Sigmoid colon (tissue), 7 donors: ENCODE measurements around the gene SOCS1. TPM values are rescaled to one million over a fixed set of nuclear protein-coding genes. Genes with fewer than 3 reads are reported as not detected.

ENCODE experiments used
- DNase-seq: peaks from one replicate; pipeline ENCODE4 v3.0.0-alpha.2; 2019
- H3K27ac ChIP-seq, 4 donors: fragments of 200-600 bp; sonication (generic); one replicate each; pipeline ENCODE4 v1.5.1; 2016 to 2019; ENCODE audit warnings: mild to moderate bottlenecking in 1 of 4
- H3K27me3 ChIP-seq, 3 donors: fragments of 200-600 bp; sonication (generic); one replicate each; pipeline ENCODE4 v1.5.1; 2019; ENCODE audit warnings: mild to moderate bottlenecking in 1 of 3
- H3K36me3 ChIP-seq, 4 donors: fragments of 200-600 bp; sonication (generic); one replicate each; pipeline ENCODE4 v1.5.1; 2016 to 2019
- H3K4me1 ChIP-seq, 4 donors: fragments of 200-600 bp; sonication (generic); one replicate each; pipeline ENCODE4 v1.5.1; 2017 to 2019
- H3K4me3 ChIP-seq, 4 donors: fragments of 200-600 bp; sonication (generic); one replicate each; pipeline ENCODE4 v1.5.1; 2017 to 2019; ENCODE audit warnings: mild to moderate bottlenecking in 2 of 4, moderate library complexity in 1 of 4
- H3K9me3 ChIP-seq, 4 donors: fragments of 200-600 bp in 3 of 4; sonication (generic) in 3 of 4; one replicate each; pipeline versions ENCODE4 v1.5.1 to v1.6.1; 2013 to 2019
- CTCF ChIP-seq, 4 experiments: fragments of 450-650 bp in 3 of 4; fragments of 200-600 bp in 1 of 4; IDR thresholded peaks; one replicate each; pipeline ENCODE4 v1.5.1; 2016 to 2019; ENCODE audit warnings: antibody characterized with exemption in 4 of 4, mild to moderate bottlenecking in 3 of 4, moderate library complexity in 2 of 4
- EP300 ChIP-seq, 4 donors: sonication (generic); formaldehyde crosslinking; IDR thresholded peaks; one replicate each; pipeline ENCODE4 v1.6.1; 2017; ENCODE audit warnings: antibody characterized with exemption in 4 of 4
- POLR2A ChIP-seq, 2 donors: fragments of 450-650 bp; IDR thresholded peaks; one replicate each; pipeline ENCODE4 v1.6.1; 2016; ENCODE audit warnings: antibody characterized with exemption in 2 of 2, mild to moderate bottlenecking in 2 of 2, moderate library complexity in 2 of 2
- POLR2AphosphoS5 ChIP-seq, 4 donors: sonication (generic); formaldehyde crosslinking; IDR thresholded peaks; one replicate each; pipeline ENCODE4 v1.6.1; 2017; ENCODE audit warnings: antibody characterized with exemption in 4 of 4
- WGBS, 2 donors: extraction: QIAGEN DNeasy Blood & Tissue Kit; methylation state at CpG; one replicate each; pipeline ENCODE4 v1.1.7; 2013; 5-methylcytosine and 5-hydroxymethylcytosine counted together
- intact Hi-C: fragments of 100-400 bp; cut with DNase I; formaldehyde crosslinking; loops from one replicate; pipeline ENCODE4 v1.15.1; 2023
- polyA plus RNA-seq, 3 donors: library from polyadenylated mRNA; stranded (reverse); fragments of 200-250 nt; gene quantifications; one replicate each; pipeline ENCODE4 v1.2.3, GENCODE V29; 2013
- total RNA-seq, 4 donors: library from RNA; depleted of rRNA; stranded (reverse); fragments of >200 nt; gene quantifications; one replicate each; pipeline ENCODE4 v1.1.0, GENCODE V29; 2016
- donor health status: healthy with polysubstance abuse.
- donor health status: Bipolar disorder and iron deficiency.
- donor health status: healthy.

The SOCS1 gene
- total and polyA plus RNA-seq, 7 donors, result 0.66 to 26.4 (median 4.3) TPM; not detected in 1

DNA sequence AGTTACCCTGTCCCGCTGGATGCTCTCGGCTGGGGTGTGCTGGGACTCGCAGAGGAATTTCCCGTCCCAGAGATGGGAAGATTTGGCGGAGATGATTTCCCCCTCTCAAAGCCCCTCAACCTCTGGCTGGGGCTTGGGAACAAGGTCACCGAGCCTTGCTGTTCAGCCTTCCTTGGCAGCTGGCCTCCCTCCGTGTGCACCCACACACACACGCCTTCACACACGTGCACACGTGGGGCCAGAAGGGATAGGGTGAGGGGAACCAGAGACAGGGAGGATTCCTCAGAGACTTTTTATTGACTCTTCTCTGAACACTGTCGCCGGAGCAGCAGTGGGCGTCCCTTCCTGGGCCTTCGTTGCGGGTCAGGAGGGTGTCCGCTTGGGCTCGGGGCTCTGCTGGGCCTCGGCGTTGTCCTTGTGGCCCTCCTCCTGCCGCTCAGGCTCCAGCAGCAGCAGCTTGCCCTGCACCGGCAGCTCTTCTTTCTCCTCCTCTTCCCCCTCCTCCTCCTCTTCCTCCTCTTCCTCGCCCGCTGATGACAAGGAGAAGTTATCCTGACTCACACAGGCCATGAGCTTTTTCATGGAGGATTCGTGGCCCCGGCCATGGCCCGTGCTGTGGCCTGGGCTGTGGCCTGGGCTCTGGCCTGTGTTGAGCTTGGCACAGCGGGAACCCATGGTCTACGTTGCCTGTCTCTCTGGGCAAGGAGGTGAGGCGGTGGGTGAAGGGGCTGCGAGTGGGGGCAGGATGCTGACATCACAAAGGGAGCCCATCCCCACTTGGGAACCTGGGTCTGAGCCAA is 17.1 kb upstream of the SOCS1 start, which contains the start of gene PRM3:
Gene PRM3 (minus strand): TSS at position 709 of the 800 bp plus-strand sequence. CDS start 34 bp downstream, at position 675.
- Histone ChIP-seq H3K27ac (no peak within 1 kb of the TSS), H3K36me3 (no peaks in the 10 kb centered on the region), H3K4me3 (no peak within 1 kb of the TSS), H3K4me1 (peaks cover 0 to 7% (median 0%) of the 10 kb centered on the region in 4 donors), H3K9me3 (no peaks in the 10 kb centered on the region), H3K27me3 (no peaks in the 10 kb centered on the region)
- TF ChIP-seq POLR2AphosphoS5 (IDR thresholded peaks at IDR 0.05) (no peak), POLR2A (IDR thresholded peaks at IDR 0.05) (no peak), EP300 (IDR thresholded peaks at IDR 0.05) (no peak), CTCF (IDR thresholded peaks at IDR 0.05) (no peak)
- DNase-seq, result no peak
- WGBS, 2 donors, result 88 to 89% methylated on average over 30 of the region's 30 CpGs
- intact Hi-C loops, result no loop called here

DNA sequence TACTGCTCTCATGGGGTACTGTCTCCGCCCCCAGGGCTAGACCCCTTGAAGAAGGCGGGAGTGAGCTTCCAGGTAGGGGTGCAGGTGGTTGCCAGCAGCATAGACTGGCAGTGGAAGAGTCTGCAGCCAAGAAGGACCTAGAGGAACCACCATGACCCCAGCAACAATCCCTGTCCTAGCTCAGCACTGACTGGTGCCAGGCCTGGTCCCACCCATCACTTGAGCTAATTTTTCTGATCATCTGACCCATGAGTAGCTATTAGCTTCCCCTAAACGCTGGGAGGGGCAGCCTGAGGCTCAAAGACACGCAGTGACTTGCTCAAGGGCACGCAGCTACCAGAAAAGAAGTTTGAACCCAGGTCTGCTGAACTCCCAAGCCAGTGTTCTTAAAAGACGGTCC is 16.5 kb upstream of the SOCS1 start:
- no peak for DNase-seq
- Histone ChIP-seq H3K4me1 (peaks cover 0 to 7% (median 0%) of the 10 kb centered on the region in 4 donors), H3K27ac (no peak overlapping the region), H3K9me3 (no peaks in the 10 kb centered on the region), H3K36me3 (no peaks in the 10 kb centered on the region), H3K4me3 (no peak overlapping the region), H3K27me3 (no peaks in the 10 kb centered on the region)
- no peak for TF ChIP-seq EP300 (IDR thresholded peaks at IDR 0.05)
- TF ChIP-seq CTCF (IDR thresholded peaks at IDR 0.05), result no peak
- TF ChIP-seq POLR2AphosphoS5 (IDR thresholded peaks at IDR 0.05), result no peak
- TF ChIP-seq POLR2A (IDR thresholded peaks at IDR 0.05), result no peak
- WGBS, 2 donors, result 88 to 89% methylated on average over 6 of the region's 6 CpGs
- intact Hi-C loops, result no loop called here

GRCh38 chr16:11271610-11272009 is 15.6 kb upstream of the SOCS1 start:
- Histone ChIP-seq H3K27me3 (no peaks in the 10 kb centered on the region), H3K27ac (no peak overlapping the region), H3K36me3 (no peaks in the 10 kb centered on the region), H3K9me3 (no peaks in the 10 kb centered on the region), H3K4me1 (peaks cover 0 to 7% (median 0%) of the 10 kb centered on the region in 4 donors), H3K4me3 (no peak overlapping the region)
- TF ChIP-seq CTCF (IDR thresholded peaks at IDR 0.05) (no peak), POLR2A (IDR thresholded peaks at IDR 0.05) (no peak), POLR2AphosphoS5 (IDR thresholded peaks at IDR 0.05) (no peak), EP300 (IDR thresholded peaks at IDR 0.05) (no peak)
- 96 to 97% methylated on average over 10 of the region's 10 CpGs for WGBS, 2 donors
- DNase-seq, result no peak
- intact Hi-C loops, result no loop called here

DNA sequence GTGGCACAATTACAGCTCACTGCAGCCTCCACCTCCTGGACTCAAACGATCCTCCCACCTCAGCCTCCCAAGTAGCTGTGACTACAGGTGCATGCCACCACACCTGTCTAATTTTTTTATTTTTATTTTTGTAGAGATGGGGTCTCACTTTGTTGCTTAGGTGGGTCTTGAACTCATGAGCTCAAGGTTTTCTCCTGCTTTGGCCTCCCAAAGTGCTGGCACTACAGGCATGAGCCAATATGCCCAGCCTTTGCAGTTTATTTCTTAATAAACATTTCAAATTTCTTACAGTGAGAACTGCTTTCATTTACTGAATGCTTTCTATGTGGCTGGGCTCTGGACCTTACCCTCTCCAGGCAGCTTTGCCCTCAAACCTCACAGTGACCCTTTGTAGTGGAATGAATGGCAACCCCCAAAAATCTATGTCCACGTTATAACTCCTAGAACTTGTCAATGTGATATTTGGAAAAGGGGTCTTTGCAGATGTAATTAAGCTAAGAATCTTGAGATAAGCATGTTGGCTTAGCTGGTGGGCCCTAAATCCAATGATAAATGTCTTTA is 14.7 kb upstream of the SOCS1 start:
- TF ChIP-seq EP300 (IDR thresholded peaks at IDR 0.05) (no peak), CTCF (IDR thresholded peaks at IDR 0.05) (no peak), POLR2A (IDR thresholded peaks at IDR 0.05) (no peak), POLR2AphosphoS5 (IDR thresholded peaks at IDR 0.05) (no peak)
- Histone ChIP-seq H3K9me3 (no peaks in the 10 kb centered on the region), H3K36me3 (no peaks in the 10 kb centered on the region), H3K4me3 (no peak overlapping the region), H3K4me1 (peaks cover 0 to 7% (median 0%) of the 10 kb centered on the region in 4 donors), H3K27ac (no peak overlapping the region), H3K27me3 (no peaks in the 10 kb centered on the region)
- WGBS, 2 donors, result 89 to 95% methylated on average over 2 of the region's 2 CpGs
- intact Hi-C loops, result no loop called here
- no peak for DNase-seq
